ENCODE measurements around the gene EDRF1.
"Not testable (repeated sequence)": the region's sequence is repeated elsewhere in the genome, so short reads cannot be mapped to it uniquely, and the experiment has no call there.

The EDRF1 gene

GRCh38 chr10:125719173-125720001 lies at the start of gene EDRF1:
Gene EDRF1 (plus strand): TSS chr10:125719709. CDS start chr10:125719808, 99 bp downstream.
- peak; percentile 98 for DNase-seq (ENCODE audit: low read depth)

DNA sequence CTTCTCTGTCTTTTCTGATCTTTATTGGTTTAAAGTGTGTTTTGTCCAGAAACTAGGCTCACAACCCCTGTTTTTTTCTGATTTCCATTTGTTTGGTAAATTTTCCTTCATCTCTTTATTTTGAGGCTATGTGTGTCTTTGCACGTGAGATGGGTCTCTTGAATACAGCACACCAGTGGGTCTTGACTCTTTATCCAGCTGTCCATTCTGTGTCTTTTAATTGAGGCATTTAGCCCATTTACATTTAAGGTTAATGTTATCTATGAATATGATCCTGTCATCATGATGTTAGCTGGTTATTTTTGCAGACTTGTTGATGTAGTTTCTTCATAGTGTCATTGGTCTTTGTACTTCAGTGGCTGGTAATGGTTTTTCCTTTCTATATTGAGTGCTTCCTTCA lies 46.6 kb upstream of the EDRF1 start:
- DNase-seq (ENCODE audit: low read depth), result no peak

DNA sequence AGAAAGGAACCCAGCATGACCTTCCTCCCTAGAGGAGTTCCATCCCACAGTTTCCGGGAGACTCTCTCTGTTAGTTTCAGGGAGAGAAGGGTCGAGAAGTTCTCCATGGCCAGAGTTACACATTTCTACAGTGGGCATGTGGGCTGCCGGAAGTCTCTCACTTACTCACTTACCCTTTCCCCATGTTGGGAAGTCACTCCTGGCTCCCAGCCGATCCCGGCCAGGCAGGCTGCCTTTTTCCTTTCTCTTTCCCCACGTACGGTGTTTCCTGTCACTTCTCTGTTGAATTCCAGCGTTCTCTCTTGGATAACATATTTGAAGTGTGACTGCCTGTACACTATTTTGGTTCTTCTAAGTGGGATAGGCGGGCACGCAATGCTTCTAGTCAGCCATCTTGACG lies 40.1 kb upstream of the EDRF1 start:
- no peak for DNase-seq (ENCODE audit: low read depth)

- no peak for DNase-seq (ENCODE audit: low read depth)
Measured at GRCh38 chr10:125683063-125683462, 36.4 kb upstream of the EDRF1 start, which contains the start of gene TEX36. Gene TEX36 (minus strand): TSS chr10:125683163. CDS start chr10:125682989, 174 bp downstream.

- DNase-seq (ENCODE audit: low read depth), result no peak
Measured at GRCh38 chr10:125683821-125684220, 35.7 kb upstream of the EDRF1 start.

DNA sequence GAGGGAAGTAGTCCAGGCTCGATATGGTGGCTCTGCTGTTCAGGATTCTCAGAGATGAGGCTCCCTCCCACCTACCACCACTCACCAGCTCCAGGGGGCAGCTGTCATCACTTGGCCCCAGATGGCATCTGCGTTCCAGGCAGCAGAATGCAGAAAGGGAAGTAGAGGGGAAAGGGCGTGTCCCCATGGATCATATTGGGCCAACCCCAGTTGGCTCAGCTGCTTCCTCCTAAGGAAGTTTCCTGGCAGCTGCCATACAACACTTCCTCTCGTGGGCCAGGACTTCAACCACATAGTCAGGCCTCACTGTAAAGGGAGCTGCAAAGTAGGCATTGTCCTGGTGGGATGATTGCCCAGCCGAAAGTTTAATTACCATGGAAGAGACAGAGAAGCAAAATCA lies 34.9 kb upstream of the EDRF1 start:
- no peak for DNase-seq (ENCODE audit: low read depth)

DNA sequence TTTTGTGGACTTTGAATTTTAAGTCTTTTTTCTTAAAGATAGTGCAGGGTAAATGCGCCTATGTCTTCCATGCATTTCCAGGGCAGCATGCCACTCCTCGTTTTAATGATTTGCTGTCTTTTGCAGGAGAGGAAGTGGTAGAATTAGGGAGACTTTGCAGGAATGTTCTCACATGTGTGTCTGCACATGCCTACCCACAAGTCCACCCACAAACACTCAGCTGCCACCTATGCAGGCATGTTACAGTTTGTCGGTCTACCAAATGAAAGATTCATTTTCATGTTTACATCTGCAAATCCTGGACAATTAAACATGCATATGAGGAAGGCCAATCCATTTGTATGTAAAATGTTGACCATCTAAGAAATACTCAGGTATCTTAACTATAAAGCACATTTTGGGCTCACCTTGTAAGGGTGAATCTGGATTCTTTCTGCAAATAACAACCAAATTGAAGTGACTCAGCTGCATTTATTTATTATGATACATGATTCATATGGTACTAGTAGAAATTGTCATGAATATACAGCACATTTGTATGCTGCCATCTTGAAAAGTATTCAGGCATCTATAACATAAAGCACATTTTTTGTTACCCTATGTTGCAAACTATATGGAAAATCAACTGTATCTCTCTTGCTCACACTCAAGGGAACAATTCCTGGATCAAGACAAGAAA lies 31.9 kb upstream of the EDRF1 start:
- no peak for DNase-seq (ENCODE audit: low read depth)

DNA sequence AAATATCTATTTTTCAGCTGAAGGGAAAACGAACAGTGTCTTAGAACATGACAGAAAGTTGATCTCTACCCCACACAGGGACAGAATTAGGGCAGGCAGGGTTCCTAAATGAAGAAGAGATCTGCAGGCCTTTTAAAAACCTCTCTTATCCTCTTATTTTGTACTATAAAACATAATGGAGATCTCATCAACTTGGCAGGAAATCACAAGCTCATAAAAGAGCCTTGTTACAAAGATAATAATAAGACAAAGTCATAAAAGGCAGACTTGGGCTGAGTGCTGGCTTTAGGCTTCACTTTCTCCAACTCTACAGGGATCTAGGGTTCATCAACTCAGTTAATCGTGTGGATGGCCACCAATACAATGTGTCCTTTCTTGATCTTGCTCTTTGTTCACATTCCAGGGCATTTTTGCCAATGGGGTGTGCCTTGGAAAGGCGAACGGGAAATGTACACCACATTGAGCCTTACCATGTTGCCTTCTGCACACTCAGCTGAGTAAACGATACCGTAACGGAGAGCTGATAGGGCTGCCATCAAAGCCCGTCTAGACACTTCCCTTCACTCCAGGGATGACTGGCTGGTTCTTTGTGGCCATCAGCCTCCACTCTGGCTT lies 29.4 kb upstream of the EDRF1 start:
- DNase-seq (ENCODE audit: low read depth), result no peak

GRCh38 chr10:125691160-125691981 lies 28.1 kb upstream of the EDRF1 start:
- DNase-seq (ENCODE audit: low read depth), result peak; percentile 52

GRCh38 chr10:125692196-125692595 lies 27.3 kb upstream of the EDRF1 start:
- DNase-seq (ENCODE audit: low read depth), result no peak

DNA sequence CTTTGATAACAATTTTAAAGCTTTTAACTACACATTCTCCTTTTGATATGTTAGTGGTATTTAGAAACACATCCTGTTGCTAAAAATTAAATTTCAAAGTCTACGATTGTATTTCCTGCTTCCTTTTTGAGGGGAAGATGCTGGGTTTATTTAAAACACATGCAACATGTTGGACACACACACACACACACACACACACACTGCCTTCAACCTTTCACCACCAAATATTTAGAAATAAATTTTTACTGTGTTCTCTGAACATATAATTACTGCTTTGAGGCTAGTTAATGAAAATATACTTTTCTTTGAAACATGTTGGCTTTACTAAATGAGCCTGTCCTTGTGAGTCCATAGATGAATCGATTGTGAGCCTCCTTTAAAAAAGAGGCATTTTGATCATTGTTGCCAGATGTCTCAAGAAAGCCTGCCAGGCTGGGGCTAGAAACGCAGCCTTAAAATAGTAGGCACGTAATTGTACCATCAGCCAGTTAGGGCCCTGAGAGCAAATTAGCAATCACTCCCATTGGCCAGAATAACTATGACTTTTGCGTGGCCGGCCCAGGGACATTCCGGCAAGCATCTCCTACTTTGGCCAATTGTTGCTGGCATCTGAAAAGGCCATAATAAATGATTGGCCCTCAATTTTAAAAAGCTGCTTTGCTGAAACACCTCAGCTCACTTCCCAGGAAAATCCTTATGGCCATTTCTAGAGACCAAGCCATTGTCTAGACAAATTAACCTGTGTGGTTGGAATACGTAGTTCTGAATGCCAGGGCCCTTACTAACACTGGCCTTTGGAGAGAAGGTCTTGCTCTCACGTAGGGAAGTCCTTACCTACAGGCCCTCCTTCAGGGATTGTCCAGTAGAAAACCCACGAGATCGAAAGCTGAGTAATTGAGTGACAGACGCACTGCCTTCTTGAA lies 26.6 kb upstream of the EDRF1 start:
- DNase-seq (ENCODE audit: low read depth), result no peak

DNA sequence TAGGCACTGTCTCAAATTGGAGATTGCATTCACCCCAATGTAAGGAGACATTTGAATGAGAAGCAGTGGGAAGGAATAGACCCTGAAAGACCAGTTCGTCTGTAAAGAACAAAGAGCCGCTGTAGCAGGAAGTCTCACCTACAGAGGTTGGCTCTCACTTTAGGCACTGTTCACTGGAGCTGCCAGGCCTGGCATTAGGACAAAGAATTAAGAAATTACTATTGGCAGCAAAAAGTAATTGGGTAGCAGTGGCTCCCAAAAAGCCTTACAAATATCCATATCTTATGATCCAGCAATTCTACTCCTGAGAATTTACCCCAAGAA lies 26.0 kb upstream of the EDRF1 start:
- no peak for DNase-seq (ENCODE audit: low read depth)

GRCh38 chr10:125694883-125695282 lies 24.6 kb upstream of the EDRF1 start:
- peak; percentile 90 for DNase-seq (ENCODE audit: low read depth)

GRCh38 chr10:125696884-125697283 lies 22.6 kb upstream of the EDRF1 start:
- DNase-seq (ENCODE audit: low read depth), result not testable (repeated sequence)

GRCh38 chr10:125698481-125698998 lies 21.0 kb upstream of the EDRF1 start:
- no peak for DNase-seq (ENCODE audit: low read depth)

DNA sequence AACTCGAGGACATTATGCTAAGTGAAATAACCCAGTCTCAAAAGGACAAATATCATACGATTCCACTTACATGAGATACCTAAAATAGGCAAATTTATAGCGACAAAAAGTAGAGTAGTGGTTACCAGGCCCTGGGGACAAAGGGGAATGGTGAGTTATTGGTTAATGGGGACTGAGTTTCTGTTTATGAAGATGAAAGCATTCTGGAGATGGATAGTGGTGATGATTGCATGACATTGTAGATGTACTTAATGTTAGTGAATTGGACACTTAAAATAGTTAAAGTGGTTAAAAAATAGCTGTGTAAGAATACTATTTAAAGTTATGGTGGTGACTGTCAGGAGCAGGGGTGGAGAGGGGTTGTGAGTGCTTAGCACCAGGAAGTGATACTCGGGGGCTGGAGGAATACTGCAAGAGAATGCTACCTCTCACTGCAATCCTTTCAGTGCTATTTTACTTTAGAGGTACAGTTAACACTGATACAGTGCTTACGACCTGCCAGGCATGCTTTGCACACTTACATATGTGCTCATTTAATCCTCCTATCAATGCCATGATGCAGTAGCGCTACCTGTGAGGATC lies 19.9 kb upstream of the EDRF1 start:
- DNase-seq (ENCODE audit: low read depth), result no peak

GRCh38 chr10:125700355-125700911 lies 19.1 kb upstream of the EDRF1 start:
- DNase-seq (ENCODE audit: low read depth), result peak; percentile 52

DNA sequence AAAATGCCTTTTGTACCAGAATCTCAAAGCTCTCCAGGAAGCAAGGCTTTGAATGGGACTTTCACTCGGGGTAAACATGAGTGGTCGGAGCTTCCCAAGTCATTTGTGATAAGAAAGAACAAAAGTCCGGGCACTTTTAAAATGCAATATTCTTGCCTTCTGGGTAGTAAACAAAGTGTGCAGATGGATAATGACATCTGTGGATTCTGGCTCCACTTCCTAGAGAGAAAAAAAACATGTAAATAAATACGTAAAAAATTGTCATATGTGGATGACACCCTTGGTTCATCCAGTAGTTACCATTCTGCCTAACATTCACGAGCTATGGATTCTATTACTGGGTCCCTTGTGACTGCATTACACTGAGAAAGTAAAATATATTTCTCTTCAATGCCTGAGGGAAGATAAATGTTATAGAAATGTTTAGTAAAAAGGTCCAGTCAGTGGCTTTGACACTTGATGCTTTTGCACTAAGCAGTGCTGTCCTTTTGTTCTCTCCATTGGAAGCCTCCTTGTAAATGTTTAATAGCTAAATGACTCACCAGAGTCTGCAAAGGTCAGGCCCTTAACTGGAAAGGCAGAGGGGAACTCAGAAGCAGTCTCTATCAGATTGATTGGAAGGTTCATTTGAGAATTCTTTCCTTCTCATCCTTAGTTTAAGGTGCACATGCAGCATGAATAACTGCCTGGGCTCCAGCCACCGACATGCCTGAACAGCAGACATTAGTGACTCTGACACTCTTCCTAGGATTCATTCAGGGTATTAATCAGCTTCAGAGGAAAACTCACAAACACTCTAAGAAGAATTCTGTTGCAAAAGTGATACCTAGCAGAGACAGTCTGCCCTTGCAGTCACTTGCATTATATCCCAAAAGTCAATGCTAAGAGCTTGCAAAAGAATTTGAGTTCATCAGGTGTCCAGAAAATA lies 11.7 kb upstream of the EDRF1 start:
- DNase-seq (ENCODE audit: low read depth), result peak; percentile 21

DNA sequence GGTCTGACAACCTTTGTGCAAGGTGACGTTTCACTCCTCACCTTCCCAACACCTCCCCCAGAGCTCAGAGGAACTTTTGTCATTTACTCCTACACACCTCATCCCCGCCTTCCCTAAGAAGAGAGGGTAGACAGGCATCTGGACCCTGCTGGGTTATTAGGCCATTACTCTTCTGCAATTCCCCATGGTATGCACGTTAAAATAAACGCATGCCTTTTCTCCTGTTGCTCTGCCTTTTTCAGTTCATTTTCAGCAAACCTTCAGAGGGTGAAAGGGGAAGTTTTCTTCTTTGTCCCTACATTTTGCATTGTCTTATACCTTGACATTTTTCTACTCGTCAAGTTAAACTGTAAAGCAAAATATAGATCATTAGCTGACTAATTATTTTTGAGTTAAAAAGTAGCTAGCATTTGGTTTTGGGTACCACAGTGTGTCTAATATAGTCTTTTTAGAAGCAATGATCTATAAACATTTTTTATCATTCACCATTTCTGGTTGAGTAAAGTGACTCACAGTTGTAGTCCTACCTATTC lies 10.5 kb upstream of the EDRF1 start:
- no peak for DNase-seq (ENCODE audit: low read depth)
